Type B pancreatic cell (in vitro differentiated cells): Measurements from ENCODE around the gene DOK4. TPM values are rescaled to one million over a fixed set of nuclear protein-coding genes. Genes with fewer than 3 reads are reported as not detected.

Experiments
- DNase-seq: peaks from one replicate; pipeline ENCODE4 v3.0.0; 2021; ENCODE audit warnings: mixed read lengths; ENCODE audit not compliant: unreplicated experiment; ENCODE audit errors: extremely low spot score
- H3K27ac Mint-ChIP-seq: 2 replicates; pipeline ENCODE4 v1.8.0; 2021; ENCODE audit warnings: mild to moderate bottlenecking, mixed read lengths
- H3K27me3 Mint-ChIP-seq: 2 replicates; pipeline ENCODE4 v1.8.0; 2021; ENCODE audit warnings: mixed read lengths
- H3K36me3 Mint-ChIP-seq: 2 replicates; pipeline ENCODE4 v1.8.0; 2021; ENCODE audit warnings: mixed read lengths
- H3K4me1 Mint-ChIP-seq: one replicate; pipeline ENCODE4 v1.8.0; 2021; ENCODE audit warnings: mixed read lengths; ENCODE audit not compliant: unreplicated experiment
- H3K4me3 Mint-ChIP-seq: 2 replicates; pipeline ENCODE4 v1.8.0; 2021; ENCODE audit warnings: mild to moderate bottlenecking, mixed read lengths
- H3K9me3 Mint-ChIP-seq: 2 replicates; pipeline ENCODE4 v1.8.0; 2021; ENCODE audit warnings: mixed read lengths
- CTCF ChIP-seq: fragments of 200-600 bp; sonication (generic); conservative IDR thresholded peaks from 2 replicates; pipeline ENCODE4 v1.5.0; 2021; ENCODE audit warnings: antibody characterized with exemption, mild to moderate bottlenecking
- long read RNA-seq: library from polyadenylated mRNA; unstranded; transcript quantifications from one replicate; pipeline ENCODE4 v2.0.0, GENCODE V29; 2020
- total RNA-seq: library from RNA; stranded (reverse); gene quantifications from 2 replicates; pipeline ENCODE4 v1.2.1, GENCODE V29; 2021; ENCODE audit warnings: low replicate concordance

DOK4 gene
- total RNA-seq, result 33.3 and 72.0 TPM in 2 replicates
- long read RNA-seq, partial matches to known transcripts, result 6 of 88 reads
- long read RNA-seq, other reads (novel, unspliced or antisense), result 78 of 88 reads

- no peaks in the 10 kb centered on the region for H3K9me3 Mint-ChIP-seq
- H3K4me1 Mint-ChIP-seq, result peaks cover 24% of the 10 kb centered on the region
- peak; percentile 83 for DNase-seq
- no peaks in the 10 kb centered on the region for H3K27me3 Mint-ChIP-seq
- peak within 1 kb of the TSS; percentile 93 for H3K4me3 Mint-ChIP-seq
- H3K27ac Mint-ChIP-seq, result peak within 1 kb of the TSS; percentile 67
- no peak for TF ChIP-seq CTCF
- no peaks in the 10 kb centered on the region for H3K36me3 Mint-ChIP-seq
These were observed at the start of gene DOK4 for GRCh38 chr16:57485916-57486857. Gene DOK4, minus strand, starts transcription at chr16:57486493. Its CDS starts 6,986 bp downstream, at chr16:57479507.

GRCh38 chr16:57535680-57536305, 49.5 kb upstream of the DOK4 start:
- Mint-ChIP-seq H3K27me3 (peaks cover 23% of the 10 kb centered on the region), H3K36me3 (no peaks in the 10 kb centered on the region), H3K9me3 (no peaks in the 10 kb centered on the region), H3K27ac (peak overlapping the region; percentile 79), H3K4me3 (peak overlapping the region; percentile 90), H3K4me1 (peaks cover 44% of the 10 kb centered on the region)
- peak; percentile 38 for TF ChIP-seq CTCF
- DNase-seq, result peak; percentile 94

GRCh38 chr16:57534881-57535658, 48.8 kb upstream of the DOK4 start:
- peak overlapping the region; percentile 90 for H3K4me3 Mint-ChIP-seq
- peak; percentile 62 for DNase-seq

DNA sequence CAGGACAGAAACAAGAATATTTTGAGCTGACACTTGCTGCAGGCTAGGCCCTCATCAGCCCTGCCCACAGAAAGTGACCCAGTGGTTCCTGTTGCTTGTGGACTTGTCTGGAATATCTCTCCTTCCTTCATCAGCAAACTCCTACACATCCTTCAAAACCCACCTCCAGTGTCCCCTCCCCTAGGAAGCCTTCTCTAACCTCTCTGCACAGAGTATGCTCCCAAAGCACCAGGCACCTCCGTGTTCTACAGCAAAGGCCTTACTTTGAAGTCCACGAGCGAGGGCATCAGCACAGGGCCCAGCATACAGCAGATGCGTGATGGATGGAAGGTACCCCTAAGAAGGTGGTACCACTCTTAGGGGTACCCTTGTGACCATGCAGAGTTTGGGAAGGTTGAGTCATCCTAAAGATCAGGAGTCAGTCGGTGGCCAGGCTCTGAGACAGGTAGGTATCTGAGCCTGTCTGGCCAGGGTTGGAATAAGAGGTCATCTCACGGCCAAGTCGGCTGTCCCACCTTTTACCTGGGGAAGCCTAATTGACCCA, 48.1 kb upstream of the DOK4 start:
- Mint-ChIP-seq H3K9me3 (no peaks in the 10 kb centered on the region), H3K27me3 (peaks cover 37% of the 10 kb centered on the region), H3K36me3 (no peaks in the 10 kb centered on the region), H3K4me3 (peak overlapping the region; percentile 90), H3K27ac (peak overlapping the region; percentile 53), H3K4me1 (peaks cover 52% of the 10 kb centered on the region)
- no peak for TF ChIP-seq CTCF
- DNase-seq, result peak; percentile 34

More at GRCh38 chr16:57534881-57535658, 48.8 kb upstream of the DOK4 start:
- Mint-ChIP-seq H3K27ac (peak overlapping the region; percentile 79), H3K27me3 (peaks cover 30% of the 10 kb centered on the region), H3K4me1 (peaks cover 51% of the 10 kb centered on the region), H3K36me3 (no peaks in the 10 kb centered on the region), H3K9me3 (no peaks in the 10 kb centered on the region)
- no peak for TF ChIP-seq CTCF
